HG02588 (cell line): ENCODE measurements around the gene LCOR.
"Not testable (repeated sequence)": the region's sequence is repeated elsewhere in the genome, so short reads cannot be mapped to it uniquely, and the experiment has no call there.

ENCODE experiments used
- ATAC-seq: cut with Tn5 transposase; IDR thresholded peaks from one replicate; pipeline ENCODE4 v1.9.1; 2021; ENCODE audit warnings: mild to moderate bottlenecking, moderate library complexity; ENCODE audit not compliant: unreplicated experiment

Gene LCOR

DNA sequence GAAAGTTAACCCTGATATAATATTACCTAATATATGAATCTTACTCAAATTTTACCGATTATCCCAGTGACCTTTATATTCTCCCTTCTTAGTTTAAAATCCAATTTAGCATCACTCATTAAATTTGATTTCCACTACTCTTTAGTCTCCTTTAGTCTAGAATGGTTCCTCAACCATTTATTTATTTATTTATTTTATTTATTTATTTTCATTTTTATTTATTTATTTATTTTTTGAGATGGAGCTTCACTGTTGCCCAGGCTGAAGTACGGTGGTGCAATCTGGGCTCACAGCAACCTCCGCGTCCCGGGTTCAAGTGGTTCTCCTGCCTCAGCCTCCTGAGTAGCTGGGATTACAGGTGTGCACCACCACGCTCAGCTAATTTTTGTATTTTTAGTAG is 92.8 kb downstream of the LCOR start:
- ATAC-seq = no peak

DNA sequence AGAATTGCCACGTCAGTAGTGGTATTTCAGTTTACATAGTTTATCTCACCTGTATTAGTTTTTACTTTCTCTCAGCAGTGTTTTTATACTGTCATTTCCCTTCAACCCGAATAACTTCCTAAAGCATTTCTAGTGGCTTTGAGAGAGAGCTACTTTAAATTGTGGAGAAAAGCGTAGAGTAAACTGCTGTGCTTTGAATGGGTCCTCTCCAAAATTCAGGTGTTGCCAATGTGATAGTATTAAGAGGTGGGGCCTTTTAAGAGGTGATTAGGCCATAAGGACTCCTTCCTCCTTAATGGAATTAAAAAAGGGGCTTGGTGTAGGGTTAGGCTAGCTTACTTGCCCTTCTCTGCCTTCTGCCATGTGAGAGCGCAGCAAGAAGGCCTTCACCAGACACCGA is 98.4 kb downstream of the LCOR start:
- no peak for ATAC-seq

DNA sequence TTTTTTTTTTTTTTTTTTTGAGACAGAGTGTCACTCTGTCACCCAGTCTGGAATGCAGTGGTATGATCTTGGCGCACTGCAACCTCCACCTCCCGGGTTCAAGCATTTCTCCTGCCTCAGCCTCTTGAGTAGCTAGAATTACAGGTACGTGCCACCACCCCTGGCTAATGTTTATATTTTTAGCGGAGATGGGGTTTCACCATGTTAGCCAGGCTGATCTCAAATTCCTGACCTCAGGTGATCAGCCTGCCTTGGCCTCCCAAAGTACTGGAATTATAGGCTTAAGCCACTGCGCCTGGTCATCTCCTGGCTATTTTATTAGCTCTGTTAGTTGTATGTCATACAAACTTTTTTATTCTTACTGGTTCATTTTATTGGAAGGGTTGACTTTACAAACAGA is 103.0 kb downstream of the LCOR start:
- ATAC-seq = no peak

DNA sequence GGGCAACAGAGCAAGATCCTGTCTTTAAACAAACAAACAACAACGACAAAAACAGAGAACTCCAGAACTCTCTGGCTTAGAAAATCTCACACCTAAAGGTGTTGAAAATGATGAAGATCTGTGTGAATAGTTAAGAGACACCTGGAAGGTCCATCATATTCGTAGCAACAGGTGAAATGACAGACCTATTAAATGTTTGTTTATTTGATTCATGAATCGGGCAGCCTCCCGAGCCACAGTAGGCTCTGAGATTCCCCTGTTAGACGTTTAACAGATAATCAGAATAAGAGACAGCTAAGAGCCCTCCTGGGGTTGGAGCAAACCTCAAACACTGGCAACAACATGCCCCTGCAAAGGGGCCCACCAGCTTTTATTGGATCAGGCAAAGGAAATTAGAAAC is 103.7 kb downstream of the LCOR start:
- no peak for ATAC-seq

DNA sequence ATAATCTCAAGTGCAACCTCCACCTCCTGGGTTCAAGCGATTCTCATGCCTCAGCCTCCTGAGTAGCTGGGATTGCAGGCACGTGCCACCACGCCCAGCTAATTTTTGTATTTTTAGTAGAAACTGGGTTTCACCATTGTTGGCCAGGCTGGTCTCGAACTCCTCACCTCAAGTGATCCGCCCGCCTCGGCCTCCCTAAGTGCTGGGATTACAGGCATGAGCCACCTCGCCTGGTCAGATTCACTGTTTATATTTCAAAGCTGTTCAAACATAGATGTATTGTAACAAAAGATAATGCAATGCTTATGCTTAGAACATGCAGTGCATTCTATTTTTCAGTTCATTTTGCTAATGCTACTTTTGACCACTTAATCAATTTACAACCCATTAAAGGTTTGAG is 111.1 kb downstream of the LCOR start:
- ATAC-seq = not testable (repeated sequence)

DNA sequence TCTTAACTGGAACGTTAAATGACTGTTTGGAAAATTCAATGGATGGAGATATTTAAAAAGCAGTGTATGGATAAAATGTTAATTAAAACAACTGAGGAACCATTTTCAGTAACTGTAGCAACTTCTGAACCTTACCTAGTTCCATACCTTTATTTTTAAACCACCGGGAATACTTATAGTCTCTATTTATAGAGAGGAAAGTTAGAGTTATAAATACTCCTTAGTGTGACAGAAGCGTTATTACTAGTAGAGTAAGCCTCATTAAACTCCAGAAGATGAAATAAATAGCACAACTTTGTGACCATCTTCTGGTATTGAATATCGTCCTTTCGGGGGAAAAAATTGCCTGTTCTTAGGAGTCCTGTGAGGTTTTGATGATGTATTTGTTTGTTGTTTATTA is 114.9 kb downstream of the LCOR start:
- no peak for ATAC-seq

DNA sequence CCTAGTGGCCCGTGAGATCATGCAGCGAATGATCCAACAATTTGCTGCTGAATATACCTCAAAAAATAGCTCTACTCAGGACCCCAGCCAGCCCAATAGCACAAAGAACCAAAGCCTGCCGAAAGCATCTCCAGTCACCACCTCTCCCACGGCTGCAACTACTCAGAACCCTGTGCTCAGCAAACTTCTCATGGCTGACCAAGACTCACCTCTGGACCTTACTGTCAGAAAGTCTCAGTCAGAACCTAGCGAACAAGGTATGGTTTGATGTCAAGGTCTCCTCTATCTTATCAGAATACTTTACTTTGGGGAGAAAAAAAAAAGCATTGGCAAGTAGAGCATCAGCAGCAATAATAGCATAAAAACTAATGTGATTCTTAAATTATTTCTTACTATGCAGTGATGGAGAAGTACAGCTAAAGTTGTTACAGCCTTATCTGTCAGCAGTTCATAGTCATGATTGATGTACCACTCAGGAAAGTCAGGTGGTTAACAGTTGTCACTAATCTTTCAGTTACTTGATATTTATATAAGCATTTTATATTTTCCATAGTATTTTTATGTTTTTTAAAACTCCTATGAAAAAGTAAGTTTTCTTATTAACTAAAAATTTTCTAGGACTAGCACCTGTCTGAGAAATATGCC is 117.1 kb downstream of the LCOR start:
- no peak for ATAC-seq

DNA sequence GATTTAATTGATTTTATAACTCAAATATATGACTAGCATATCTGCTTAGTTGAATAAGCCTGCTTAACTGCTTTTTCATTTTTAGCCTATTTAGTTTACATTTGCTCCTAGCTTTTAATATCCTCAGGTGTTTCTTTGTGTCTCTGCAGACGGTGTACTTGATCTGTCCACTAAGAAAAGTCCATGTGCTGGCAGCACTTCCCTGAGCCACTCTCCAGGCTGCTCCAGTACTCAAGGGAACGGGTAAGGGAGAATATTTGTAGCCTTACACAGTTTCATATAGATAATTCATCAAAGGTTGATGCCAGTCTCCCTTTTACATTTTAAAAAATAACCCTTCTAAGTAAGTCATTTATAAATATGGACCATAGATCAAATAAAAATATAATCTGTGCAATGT is 119.9 kb downstream of the LCOR start:
- no peak for ATAC-seq

DNA sequence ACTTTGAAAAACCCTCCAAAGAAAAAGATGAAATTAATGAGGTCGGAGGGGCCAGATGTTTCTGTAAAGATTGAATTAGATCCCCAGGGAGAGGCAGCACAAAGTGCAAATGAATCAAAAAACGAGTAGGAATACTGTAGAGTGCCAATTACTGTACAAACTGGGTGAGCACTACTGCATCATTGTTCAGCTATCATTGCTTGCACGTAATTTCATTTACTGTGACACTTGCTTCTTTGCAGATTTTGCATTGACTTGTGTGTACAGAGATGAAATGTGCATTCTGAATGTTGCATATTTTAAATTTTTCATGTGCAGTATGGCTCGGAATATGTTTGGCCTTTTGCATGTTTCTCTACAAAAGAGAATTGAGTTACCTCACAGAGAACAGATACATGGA is 123.7 kb downstream of the LCOR start:
- no peak for ATAC-seq

DNA sequence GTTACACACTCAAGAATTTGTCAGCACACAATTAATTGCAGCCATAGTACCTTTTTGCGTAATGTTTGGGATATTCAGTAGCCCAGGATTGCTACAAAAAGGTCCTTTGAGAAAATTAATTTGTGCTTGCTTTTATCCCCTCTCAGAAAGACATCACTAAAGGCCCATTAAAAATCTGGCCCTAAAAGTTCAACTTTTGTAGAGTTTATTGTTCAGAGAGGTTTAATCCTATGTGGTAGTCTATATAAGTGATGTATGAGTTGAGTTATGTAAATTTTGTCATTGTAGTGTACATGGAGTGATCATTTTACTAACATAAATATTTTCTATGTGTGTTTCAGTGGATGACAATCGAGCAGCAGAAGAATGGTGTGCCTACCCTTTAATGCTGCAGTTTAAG is 126.0 kb downstream of the LCOR start:
- no peak for ATAC-seq

DNA sequence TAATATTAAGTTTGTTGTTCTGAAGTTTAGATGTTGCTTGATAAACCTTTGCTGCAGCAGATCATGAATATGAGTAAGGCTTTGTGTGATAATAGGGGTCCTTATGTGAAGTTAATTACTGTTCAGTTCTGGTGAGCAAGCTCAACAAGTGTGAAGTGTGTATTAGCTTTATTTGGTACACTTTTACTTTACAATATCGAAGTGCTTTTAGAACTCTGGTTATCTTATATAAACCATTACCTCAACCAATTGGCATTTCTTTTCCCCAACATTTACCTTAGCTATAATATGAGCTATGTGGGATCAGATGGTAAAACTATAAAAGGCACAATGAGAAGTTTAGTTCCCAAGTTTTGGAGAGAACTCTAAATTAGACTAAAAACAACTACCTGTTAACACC is 127.6 kb downstream of the LCOR start:
- no peak for ATAC-seq

DNA sequence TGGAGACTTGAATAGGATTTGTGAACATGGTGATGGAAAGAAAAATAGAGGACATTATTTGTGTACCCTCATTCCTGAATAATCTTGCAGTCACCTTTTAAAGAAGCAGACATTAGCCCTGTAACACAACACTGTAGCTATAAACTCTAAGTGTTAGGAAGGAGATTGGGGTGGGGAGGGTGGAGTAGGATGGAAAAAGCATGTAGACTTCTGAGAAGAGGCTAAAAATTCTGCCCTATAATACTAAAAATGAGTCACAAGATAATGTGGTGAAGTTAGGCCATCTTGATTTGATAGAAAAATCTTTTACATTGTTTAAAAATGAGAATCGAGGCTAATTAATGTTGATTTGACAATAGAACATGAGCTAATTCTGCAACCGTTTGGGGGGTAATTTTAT is 128.8 kb downstream of the LCOR start:
- ATAC-seq = no peak

DNA sequence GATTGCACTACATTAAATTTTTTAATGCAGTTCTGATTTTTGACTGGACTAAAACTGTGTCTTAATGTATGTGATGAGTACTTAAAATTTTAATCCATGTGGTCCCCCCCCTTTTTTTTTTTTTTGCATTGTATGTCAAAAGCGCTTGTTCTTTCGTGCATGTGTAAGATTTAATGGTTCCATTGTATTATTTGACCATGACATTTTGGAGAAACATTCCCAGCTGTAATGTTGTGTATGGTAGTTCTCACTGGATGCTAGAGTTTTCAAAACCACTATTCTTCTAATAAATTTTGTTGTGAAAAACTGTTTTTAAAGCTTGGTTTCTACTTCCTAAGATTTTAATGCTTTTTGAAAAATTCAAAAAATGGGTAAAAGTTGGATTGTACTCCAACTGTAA is 132.0 kb downstream of the LCOR start:
- ATAC-seq = no peak

DNA sequence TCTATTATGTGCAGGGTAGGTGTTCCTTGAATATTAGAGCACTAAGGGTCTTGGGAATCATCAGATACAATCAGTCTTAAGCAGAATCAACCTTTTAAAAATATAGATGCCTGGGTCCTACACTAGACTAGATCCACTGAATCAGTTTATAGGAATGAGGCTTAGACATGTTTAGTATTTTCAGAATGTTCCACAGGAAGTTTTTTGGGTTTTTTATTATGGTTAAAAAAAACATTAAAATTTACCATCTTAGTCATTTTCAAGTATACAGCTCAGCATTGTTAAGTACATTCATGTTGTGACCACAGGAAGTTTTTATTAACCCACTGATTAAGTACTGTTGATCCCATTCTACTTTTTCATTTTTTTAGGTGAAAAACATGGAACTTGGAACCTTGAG is 135.7 kb downstream of the LCOR start:
- no peak for ATAC-seq

DNA sequence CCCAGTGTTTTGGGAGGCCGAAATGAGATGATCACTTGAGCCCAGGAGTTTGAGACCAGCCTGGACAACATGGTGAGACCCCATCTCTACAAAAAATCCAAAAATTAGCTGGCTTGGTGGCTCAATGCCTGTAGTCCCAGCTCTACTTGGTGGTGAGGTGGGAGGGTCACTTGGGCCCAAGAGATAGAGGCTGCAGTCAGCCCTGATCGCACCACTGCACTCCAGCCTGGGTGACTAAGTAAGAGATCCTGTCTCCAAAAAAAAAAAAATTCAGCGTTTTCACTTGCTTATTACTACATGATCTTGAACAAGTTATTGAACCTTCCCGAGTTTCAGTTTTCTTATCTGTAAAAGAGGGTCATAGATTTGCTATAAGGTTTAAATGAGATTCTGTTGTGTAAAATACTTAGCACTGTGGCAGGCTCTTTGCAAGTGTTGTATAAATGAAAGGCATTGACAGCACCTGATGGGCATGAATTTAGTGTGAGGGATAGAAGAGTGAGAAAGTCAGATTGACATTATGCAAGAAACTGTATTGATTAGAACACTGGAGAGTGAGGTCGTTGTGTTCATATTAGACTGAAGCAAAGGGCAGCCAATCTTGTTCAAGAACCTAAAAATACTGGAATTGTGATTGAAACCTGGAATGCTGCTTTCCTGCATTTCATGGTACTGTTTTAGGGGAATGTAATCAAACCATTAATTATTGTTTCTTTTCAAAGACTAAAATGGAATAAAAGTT is 136.8 kb downstream of the LCOR start:
- ATAC-seq = no peak

DNA sequence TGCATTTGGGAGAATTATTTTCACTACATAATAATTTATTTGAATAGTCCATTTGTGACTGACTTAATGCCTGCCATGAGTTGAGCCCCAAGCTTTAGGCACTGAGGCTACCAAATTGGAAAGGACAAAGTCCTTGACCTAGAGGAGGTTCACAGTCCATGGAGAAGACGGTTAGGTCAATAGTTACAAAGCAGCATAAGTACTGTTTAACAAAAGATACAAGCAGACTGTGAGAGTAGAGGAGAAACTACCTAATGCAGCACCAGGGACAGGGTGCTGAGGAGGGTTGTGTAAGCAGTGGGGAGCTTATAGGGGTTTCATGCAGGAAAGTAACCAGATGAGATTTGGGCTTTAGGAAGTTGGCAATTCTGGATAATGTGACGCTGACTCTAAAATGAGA is 139.2 kb downstream of the LCOR start:
- no peak for ATAC-seq

DNA sequence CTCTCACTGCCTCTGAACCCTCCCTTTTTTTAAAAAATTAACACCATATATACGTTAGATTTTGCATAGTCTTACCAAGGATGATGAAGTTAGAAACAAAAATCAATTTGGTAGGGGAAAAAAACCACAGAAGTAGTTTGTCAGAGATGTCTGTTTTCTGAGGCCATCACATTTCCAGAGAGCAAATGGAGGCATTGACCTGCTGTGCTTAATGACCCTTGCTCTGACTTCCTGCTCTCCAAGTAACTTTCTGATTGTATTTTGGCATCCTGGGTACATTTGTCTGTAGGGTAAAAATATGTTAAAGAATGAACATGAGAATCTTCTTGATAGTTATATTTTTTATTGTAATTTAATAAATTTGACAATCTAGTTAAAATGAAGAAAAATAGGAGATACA is 140.2 kb downstream of the LCOR start:
- no peak for ATAC-seq

DNA sequence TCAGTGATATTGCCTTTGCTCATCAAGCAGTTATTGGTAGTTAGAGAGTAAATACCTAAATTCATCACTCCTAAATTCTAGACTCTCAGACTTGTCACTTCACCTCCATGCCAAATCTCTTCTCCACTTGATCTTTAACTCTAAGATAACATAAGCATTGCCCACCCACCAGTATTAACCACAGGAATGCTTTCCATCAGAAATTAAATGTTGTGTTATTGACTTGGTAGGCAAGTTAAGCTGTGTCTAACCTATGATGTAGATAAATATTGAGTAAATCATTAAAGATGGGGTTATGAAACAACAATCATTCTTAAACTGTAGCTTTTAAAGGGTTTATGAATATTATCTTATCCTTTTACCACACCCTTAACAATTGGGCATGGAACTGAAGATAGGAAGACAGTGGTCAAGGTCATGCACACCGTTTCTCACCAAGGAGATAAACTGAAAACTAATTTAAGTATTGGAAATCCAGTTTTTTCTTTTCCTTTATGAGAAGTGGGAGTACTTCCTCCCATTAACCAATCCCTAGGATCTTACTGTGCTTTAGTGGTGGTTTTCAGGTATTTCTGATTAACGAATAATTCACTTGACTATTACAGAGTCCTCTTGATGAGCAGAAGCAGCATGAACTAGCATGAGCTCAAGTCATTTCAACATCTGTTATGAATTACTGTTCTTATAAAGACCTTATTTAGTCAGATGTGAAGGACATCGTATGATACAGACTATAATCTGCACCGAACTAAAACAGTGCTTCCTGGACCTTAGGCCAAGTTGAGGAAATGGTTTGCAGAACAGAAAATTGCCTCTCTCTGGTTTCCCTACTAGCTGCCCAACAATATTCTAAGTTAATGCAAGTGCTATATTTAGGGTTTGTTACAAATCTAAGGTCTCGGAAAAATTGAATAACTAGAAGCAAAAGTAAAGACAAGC is 142.0 kb downstream of the LCOR start:
- ATAC-seq = no peak

DNA sequence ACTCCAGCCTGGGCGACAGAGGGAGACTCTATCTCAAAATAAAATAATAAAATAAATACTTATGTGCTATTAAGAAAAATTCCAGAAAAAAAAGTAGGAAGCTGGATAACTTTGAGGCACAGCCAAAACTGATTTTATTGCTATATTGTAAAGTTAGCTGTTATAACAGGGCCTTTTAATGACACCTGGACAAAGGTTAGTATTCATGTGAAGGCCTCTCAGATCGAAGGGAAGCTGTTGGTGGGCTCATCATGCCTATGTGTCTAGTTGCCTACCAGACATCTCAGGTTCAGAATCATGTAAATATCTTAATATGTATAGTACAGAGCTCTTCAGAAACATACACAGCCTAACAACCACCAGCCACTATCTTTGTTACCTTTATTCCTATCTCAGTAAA is 143.0 kb downstream of the LCOR start:
- ATAC-seq = no peak

DNA sequence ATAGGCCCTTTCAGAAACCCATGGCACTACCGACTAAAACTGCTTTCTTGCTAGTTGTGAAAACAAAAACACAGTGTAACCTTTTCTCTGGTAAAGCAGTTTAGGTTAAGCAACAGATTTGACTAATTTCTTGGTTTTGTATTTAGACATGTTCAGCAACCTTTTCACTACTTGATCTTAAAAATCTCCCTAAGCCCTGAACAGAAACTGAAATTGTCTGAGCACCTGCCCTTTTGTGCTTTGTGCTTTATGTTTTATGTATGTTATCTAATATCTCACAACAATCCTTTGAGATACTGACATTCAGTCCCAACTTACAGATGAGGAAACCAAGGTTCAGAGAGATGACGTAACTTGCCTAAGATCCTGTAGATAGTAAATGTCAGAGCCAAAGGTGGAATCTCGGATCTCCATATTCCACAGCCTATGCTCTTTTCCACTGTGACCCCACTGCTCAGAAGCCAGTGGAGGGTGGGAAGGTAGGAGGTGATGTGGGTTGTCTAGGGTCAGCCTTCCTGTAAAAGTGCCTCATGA is 146.6 kb downstream of the LCOR start:
- peak; percentile 77 for ATAC-seq

DNA sequence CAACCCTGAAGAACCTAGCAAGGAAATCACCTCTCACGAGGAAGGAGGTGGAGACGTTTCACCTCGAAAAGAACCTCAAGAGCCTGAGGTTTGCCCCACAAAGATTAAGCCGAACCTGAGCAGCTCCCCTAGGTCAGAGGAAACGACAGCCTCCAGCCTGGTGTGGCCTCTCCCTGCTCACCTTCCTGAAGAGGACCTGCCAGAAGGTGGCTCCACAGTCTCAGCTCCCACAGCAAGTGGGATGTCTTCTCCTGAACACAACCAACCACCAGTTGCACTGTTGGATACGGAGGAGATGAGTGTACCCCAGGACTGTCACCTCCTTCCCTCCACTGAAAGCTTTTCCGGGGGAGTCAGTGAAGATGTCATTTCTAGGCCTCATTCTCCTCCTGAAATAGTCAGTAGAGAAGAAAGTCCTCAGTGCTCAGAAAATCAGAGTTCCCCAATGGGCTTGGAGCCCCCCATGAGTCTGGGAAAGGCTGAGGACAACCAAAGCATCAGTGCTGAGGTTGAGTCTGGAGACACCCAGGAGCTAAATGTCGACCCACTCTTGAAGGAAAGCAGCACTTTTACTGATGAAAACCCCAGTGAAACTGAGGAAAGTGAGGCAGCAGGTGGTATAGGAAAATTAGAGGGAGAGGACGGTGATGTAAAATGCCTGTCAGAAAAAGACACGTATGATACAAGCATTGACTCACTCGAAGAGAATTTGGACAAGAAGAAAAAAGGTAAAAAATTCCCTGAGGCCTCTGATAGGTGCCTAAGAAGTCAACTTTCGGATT is 150.2 kb downstream of the LCOR start:
- no peak for ATAC-seq
